ENCODE measurements around the gene C12orf60.

The C12orf60 gene

GRCh38 chr12:14776236-14776961 lies 27.1 kb upstream of the C12orf60 start:
- peak; percentile 27 for DNase-seq

GRCh38 chr12:14777271-14777670 lies 26.2 kb upstream of the C12orf60 start:
- DNase-seq: peak; percentile 33

- no peak for DNase-seq
Measured at GRCh38 chr12:14779834-14780233, 23.6 kb upstream of the C12orf60 start.

DNA sequence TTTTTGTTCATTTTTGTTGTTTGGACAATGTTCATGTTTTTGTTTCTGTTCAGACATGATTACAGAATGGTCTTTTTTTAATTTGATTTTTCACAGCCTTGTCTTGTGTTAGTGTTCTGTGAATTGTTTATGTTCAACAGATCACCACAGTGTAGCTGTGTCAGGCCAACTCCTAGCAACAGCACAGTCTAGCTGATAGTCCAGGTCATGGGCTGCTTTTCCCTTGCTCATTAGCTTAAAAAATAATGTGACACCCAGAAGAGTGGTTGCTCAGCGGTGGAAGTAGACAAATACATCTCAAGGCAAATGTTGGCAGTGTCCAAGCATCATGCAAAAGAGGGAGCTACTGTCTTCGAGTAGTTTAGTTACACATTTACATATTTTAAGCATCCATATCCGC lies 22.6 kb upstream of the C12orf60 start:
- DNase-seq: no peak

GRCh38 chr12:14781563-14781962 lies 21.9 kb upstream of the C12orf60 start:
- no peak for DNase-seq

DNA sequence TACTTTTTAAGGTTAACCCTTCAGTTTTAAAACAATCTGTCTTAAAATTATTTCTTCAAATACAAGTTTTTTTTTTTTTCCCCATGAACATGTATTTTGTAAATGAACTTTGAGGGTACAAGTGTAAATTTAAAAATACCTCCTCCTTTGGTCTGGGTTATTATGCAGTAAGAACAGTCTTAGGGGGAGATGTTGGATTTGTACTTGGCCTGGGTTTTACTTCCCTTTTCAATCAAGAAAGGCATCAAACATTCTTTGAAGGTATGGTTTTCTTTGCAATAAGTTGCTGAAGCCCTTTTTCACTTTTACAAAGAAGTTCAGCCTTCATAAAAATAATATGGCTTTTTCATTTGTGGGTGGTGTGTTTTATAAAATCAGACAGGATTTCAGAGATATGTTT lies 20.7 kb upstream of the C12orf60 start:
- DNase-seq: no peak

- DNase-seq: no peak
Measured at GRCh38 chr12:14784471-14784870, 19.0 kb upstream of the C12orf60 start.

DNA sequence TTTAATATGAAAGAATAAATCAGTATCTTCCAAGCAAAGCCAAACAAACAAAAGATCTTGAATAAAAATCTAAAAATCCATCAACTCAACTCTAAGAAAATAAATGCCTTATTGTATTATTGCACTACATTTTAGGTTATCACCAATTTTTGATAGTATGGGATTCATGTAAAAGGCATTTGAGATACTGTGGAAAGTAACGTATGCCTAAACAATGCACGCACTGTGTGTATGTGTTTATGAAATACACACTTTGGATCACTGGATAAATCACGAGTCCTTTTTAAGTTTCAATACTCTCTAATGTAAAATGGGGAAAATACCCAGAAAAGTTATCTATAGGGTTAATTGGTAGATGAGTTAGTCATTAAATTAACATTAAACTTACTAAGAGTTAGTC lies 17.9 kb upstream of the C12orf60 start:
- DNase-seq: no peak

GRCh38 chr12:14795028-14795448 lies 8.4 kb upstream of the C12orf60 start:
- DNase-seq: no peak

DNA sequence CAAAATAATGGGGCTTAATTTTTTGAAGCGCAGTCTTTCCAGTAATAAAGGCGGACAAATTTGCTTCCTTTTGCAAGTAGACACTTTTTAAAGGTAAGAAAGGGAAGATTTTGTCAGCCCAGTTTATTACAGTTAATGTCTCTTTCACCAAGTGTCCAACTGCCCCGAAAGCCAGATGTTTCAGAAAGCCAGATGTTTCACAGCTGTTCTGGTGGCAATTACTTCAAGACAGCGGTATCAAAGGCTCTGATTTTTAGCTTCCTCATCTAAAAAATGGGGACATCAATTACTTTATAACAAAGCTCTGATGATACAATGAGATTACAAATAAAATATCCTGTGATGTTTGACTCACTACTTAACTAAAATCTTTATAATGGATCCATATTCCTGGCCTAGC lies 1.2 kb upstream of the C12orf60 start:
- DNase-seq: no peak

- DNase-seq: no peak
Measured at GRCh38 chr12:14802721-14803010, 804 bp upstream of the C12orf60 start.

DNA sequence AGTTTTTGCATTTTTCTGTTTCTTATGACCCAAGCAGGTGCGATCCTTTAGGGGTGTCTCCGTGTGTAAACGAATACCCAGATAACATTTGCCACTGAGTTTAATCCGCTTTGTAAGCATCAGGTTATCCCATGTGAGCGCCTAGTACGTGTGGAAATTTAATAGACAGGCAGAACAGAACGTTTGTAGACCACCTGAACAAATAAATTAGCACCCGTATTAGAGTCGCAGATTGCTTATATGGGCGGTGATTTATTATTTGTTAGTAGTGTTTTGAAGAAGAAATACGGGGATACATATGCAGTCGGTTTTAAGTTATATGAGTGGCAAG lies 325 bp downstream of the C12orf60 start:
- no peak for DNase-seq

DNA sequence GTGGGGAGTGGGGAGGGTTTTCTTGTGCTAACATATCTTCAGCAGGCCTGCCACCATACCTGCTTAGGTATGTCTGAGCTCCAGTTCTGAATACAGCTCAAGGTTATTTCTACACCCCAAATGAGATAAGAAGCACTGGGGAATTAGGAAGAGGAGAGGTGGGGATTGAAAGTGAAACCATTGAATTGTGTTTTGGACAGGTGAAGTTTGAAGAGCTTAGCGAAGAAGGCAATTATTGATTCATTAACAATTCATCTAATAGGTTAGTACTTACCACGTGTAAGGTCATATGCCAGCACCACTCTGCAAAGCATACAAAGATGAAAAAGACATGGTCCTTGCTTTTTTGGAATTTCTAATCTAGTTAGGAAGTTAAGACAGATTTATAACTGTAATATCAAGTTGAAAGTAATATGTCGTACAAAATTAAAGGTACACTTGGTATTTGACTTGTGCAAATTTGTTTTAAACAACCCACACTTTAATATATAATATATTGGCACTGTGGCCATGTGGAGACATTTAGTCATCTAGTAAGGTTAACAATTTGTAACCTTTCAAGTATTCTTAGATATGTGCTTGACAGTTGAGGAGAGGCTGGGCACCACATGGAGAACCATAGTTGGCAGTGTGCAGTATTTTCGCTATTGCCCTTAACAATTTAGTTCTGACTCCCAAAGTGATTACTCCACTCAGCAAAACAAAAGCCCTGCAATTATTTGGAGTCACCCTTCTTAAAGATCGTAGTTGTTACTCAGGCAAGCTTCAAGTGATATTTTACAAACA lies 6.9 kb downstream of the C12orf60 start:
- no peak for DNase-seq

DNA sequence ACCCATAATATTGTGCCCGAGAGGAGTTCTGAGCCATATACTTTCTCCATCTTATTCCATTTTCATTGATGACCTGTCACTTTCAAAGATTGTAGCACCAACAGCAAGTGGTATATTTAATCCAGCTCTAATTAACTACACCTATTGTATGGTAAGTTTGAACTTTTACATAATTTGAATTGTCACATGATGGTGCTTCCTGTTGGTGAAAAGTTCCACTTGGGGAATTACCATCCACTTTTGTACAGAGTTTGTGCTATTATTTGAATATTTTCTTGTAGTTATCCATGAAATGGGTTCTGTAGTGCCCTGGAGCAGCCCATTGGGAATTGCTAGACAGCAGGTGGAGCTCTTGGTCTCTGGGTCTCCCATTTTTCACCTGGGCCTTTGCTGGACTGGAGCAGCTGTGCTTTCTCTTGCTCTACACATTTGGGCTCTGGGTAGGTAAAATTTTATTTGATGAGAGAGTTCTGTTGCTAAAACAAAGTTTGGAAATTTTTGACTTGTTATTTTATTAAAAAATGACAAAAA lies 7.5 kb downstream of the C12orf60 start:
- no peak for DNase-seq

- DNase-seq: no peak
Measured at GRCh38 chr12:14811486-14811885, 8.0 kb downstream of the C12orf60 start.

DNA sequence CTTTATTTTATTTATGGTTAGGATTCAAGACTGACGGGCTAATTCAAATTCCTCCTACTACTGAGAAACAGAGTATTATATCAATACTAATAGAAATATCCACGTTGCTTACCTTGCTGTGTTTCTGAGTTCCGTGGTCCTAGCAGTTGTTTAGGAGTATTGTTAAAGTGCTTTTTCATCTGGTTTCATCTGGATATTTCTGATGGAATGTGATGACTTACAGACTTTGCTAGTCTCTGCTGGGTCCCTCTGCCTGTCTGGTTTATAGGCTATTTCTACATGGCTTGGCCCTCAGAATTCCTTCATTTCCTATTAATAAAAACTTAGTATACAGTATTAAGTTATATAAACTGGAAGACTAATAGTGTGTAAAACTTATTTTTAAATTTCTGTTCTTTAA lies 10.5 kb downstream of the C12orf60 start, which contains the start of gene SMCO3:
Gene SMCO3, minus strand, starts transcription at position 169 of the 400 bp plus-strand sequence. CDS start 7,502 bp downstream, outside the sequence.
- no peak for DNase-seq

DNA sequence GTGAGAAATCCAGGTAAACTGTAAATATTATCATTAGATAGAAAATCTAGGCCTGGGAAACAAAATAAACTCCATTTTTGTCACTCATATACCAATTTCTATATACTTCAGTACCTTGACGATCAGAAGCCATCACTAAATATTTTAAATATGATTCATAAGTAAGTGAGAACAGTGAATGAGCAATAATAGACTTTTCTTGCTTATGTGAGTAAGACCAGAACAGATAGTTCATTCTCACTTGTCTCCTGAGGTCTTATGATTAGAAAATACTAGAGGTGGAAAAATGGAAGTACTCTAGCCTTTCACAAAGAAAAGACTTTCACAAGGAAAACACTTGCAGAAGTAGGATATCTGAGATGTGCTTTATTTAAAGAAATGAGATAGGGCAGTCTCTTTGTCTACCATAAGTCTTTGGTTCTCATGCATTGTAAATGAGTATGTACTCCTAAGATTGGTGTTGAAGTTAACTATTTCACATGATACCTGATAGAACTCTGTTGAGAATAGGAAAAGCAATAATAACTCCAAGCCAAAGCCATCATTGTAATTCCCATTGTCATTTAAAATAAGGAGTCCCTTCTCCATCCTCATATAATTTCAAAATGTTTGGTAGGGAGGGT lies 20.7 kb downstream of the C12orf60 start:
- DNase-seq: no peak

GRCh38 chr12:14825256-14825655 lies 21.8 kb downstream of the C12orf60 start:
- DNase-seq: no peak

- no peak for DNase-seq
Measured at GRCh38 chr12:14826491-14826890, 23.0 kb downstream of the C12orf60 start.

- no peak for DNase-seq
Measured at GRCh38 chr12:14827043-14827442, 23.6 kb downstream of the C12orf60 start.

DNA sequence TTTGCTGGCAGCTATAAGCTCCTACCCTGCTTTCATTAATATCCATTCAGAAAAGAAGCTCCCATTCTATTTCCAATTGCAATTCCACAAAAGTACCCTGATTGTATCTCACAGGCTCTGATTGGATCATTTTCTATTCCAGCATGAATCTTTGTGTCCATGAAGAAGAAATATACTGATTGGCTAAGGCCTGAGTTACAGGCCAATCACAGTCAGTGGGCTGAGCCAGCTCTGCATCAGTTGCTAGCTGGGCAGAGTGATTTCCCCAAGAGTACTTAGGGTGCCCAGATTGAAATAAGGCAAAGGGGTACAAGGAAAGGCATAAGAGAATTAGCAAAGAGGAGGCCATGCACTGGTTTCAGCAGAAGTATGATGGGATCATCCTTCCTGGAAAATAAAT lies 25.4 kb downstream of the C12orf60 start:
- DNase-seq: no peak

DNA sequence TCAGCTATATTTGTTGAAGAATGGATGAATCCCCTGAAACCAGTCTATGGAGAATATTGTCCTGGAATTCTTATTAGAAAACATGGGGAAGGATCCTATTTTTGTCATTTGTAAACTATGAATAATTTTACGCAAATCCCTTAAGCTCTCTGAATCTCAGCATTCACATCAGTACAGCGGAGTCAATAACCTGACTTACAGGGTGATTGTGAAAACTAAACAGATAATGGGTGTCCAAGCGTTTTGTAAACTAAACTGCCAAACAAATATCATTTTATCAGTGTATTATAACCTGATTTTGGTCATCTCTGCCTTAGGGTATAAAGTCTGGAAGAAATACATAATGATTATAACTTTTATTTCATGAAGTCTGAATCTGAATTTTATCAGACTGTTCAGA lies 29.9 kb downstream of the C12orf60 start:
- DNase-seq: no peak

- DNase-seq: peak; percentile 51
Measured at GRCh38 chr12:14833952-14834351, 30.5 kb downstream of the C12orf60 start.

GRCh38 chr12:14834509-14834908 lies 31.0 kb downstream of the C12orf60 start:
- no peak for DNase-seq
